Measurements from ENCODE around the gene C1orf198.

- no peak for TF ChIP-seq EZH2phosphoT487 (IDR thresholded peaks at IDR 0.05; ENCODE audit: insufficient read depth, low read depth)
- TF ChIP-seq EZH2 (IDR thresholded peaks at IDR 0.05; ENCODE audit: insufficient read depth, poor library complexity, severe bottlenecking) = no peak
These were observed 20.1 kb downstream of the C1orf198 start for GRCh38 chr1:230848235-230848634.

Measured in GM23248 (cell line).